ENCODE data around the gene RPL4. TPM values are rescaled to one million over a fixed set of nuclear protein-coding genes. Genes with fewer than 3 reads are reported as not detected.
"Not testable (repeated sequence)": the region's sequence is repeated elsewhere in the genome, so short reads cannot be mapped to it uniquely, and the experiment has no call there.

RPL4 gene
- total and polyA plus RNA-seq, 4 donors = 323 to 1,638 (median 1,440) TPM

GRCh38 chr15:66500346-66500745 is 4.3 kb downstream of the RPL4 start:
- not testable (repeated sequence) for H3K9me3 ChIP-seq (ENCODE audit: control insufficient read depth in 4 of 4, low read length in 3 of 4); H3K4me3 ChIP-seq (ENCODE audit: low read depth in 1 of 3, low read length in 3 of 3); DNase-seq (ENCODE audit: low spot score); H3K9ac ChIP-seq (ENCODE audit: low read depth in 1 of 2, low read length in 2 of 2); H3K27ac ChIP-seq (ENCODE audit: low read depth in 1 of 2, low read length in 2 of 2); H3K27me3 ChIP-seq (ENCODE audit: control insufficient read depth in 4 of 4, insufficient read depth in 4 of 4, low read length in 3 of 4)
- Histone ChIP-seq H3K36me3 (ENCODE audit: control insufficient read depth in 4 of 4, insufficient read depth in 3 of 4, low read depth in 1 of 4, low read length in 3 of 4) (peaks cover 9 to 51% (median 47%) of the 10 kb centered on the region in 4 donors), H3K4me1 (ENCODE audit: control insufficient read depth in 4 of 4, insufficient read depth in 4 of 4, low read length in 3 of 4) (peaks cover 3 to 47% (median 42%) of the 10 kb centered on the region in 4 donors)
- WGBS = 89% methylated on average over 7 of the region's 7 CpGs

- H3K4me1 ChIP-seq (ENCODE audit: control insufficient read depth in 4 of 4, insufficient read depth in 4 of 4, low read length in 3 of 4) = peaks cover 3 to 60% (median 51%) of the 10 kb centered on the region in 4 donors
- no peak overlapping the region for H3K4me3 ChIP-seq (ENCODE audit: low read depth in 1 of 3, low read length in 3 of 3)
- no peak for DNase-seq (ENCODE audit: low spot score)
- 58% methylated on average over 3 of the region's 3 CpGs for WGBS
- no peaks in the 10 kb centered on the region for H3K9me3 ChIP-seq (ENCODE audit: control insufficient read depth in 4 of 4, low read length in 3 of 4)
- TF ChIP-seq RAD21 (IDR thresholded peaks at IDR 0.05) (peak; percentile 68 to 75), ZBTB33 (IDR thresholded peaks at IDR 0.05) (no peak), RXRA (IDR thresholded peaks at IDR 0.05) (no peak), TAF1 (conservative IDR thresholded peaks at IDR 0.05) (no peak), CTCF (IDR thresholded peaks at IDR 0.05; ENCODE audit: low read depth, low read length, missing input control) (no peak)
- H3K36me3 ChIP-seq (ENCODE audit: control insufficient read depth in 4 of 4, insufficient read depth in 3 of 4, low read depth in 1 of 4, low read length in 3 of 4) = peaks cover 9 to 59% (median 51%) of the 10 kb centered on the region in 4 donors
- no peak overlapping the region for H3K9ac ChIP-seq (ENCODE audit: low read depth in 1 of 2, low read length in 2 of 2)
- H3K27me3 ChIP-seq (ENCODE audit: control insufficient read depth in 4 of 4, insufficient read depth in 4 of 4, low read length in 3 of 4) = no peaks in the 10 kb centered on the region
- peak overlapping the region; percentile 78 to 92 for H3K27ac ChIP-seq (ENCODE audit: low read depth in 1 of 2, low read length in 2 of 2)
Measured at GRCh38 chr15:66498501-66499386, 5.9 kb downstream of the RPL4 start.

- H3K4me1 ChIP-seq (ENCODE audit: control insufficient read depth in 4 of 4, insufficient read depth in 4 of 4, low read length in 3 of 4) = peaks cover 3 to 51% (median 43%) of the 10 kb centered on the region in 4 donors
- 5% methylated on average over 43 of the region's 43 CpGs for WGBS
- peak; percentile 97 for DNase-seq (ENCODE audit: low spot score)
- H3K27ac ChIP-seq (ENCODE audit: low read depth in 1 of 2, low read length in 2 of 2) = peak within 1 kb of the TSS; percentile 78 to 92
- H3K9me3 ChIP-seq (ENCODE audit: control insufficient read depth in 4 of 4, low read length in 3 of 4) = no peaks in the 10 kb centered on the region
- peaks cover 9 to 63% (median 50%) of the 10 kb centered on the region in 4 donors for H3K36me3 ChIP-seq (ENCODE audit: control insufficient read depth in 4 of 4, insufficient read depth in 3 of 4, low read depth in 1 of 4, low read length in 3 of 4)
- H3K27me3 ChIP-seq (ENCODE audit: control insufficient read depth in 4 of 4, insufficient read depth in 4 of 4, low read length in 3 of 4) = no peaks in the 10 kb centered on the region
- peak within 1 kb of the TSS; percentile 74 to 95 (median 85) for H3K4me3 ChIP-seq (ENCODE audit: low read depth in 1 of 3, low read length in 3 of 3)
- H3K9ac ChIP-seq (ENCODE audit: low read depth in 1 of 2, low read length in 2 of 2) = peak within 1 kb of the TSS; percentile 41 to 90
- peak; percentile 42 for TF ChIP-seq SP1 (IDR thresholded peaks at IDR 0.05)
- TF ChIP-seq RXRA (IDR thresholded peaks at IDR 0.05) = peak in 1 of 2 donors; percentile 32
- TF ChIP-seq RAD21 (IDR thresholded peaks at IDR 0.05) = peak; percentile 84 to 89
- TF ChIP-seq MAX (IDR thresholded peaks at IDR 0.05) = peak; percentile 77
- TF ChIP-seq YY1 (IDR thresholded peaks at IDR 0.05) = peak; percentile 77
- peak; percentile 92 for TF ChIP-seq CTCF (IDR thresholded peaks at IDR 0.05; ENCODE audit: low read depth, low read length, missing input control)
- peak; percentile 29 for TF ChIP-seq REST (IDR thresholded peaks at IDR 0.05)
- no peak for TF ChIP-seq NR2F2 (IDR thresholded peaks at IDR 0.05)
- peak; percentile 59 for TF ChIP-seq ATF3 (IDR thresholded peaks at IDR 0.05)
- TF ChIP-seq JUND (IDR thresholded peaks at IDR 0.05) = peak; percentile 67 to 72
Measured at GRCh38 chr15:66497502-66498455, 6.9 kb downstream of the RPL4 start, which contains the start of gene SNAPC5. TSS of gene SNAPC5 (minus strand) at chr15:66497762. CDS start at chr15:66497731, 31 bp downstream.

Measured in liver (tissue), 9 donors.